ENCODE data around the gene MBD3L5.
"Not testable (repeated sequence)": the region's sequence is repeated elsewhere in the genome, so short reads cannot be mapped to it uniquely, and the experiment has no call there.

The MBD3L5 gene

DNA sequence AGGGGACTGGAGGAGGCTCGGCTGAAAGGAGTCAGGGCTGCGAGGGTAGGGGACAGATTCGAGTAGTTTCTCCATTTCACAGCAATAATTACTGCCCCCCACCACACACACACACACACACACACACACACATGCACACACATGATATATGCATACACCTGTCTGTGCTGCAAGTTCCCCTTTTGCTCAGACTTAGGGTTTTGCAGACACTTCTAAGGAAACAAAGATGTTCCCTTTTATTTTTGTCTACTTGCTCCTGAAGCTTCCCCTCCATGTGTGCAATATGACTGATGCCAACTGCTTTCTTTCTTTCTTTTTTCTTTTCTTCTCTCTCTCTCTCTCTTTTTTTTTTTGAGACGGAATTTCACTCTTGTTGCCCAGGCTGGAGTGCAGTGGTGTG, 22.5 kb upstream of the MBD3L5 start:
- Histone ChIP-seq H4K20me1 (ENCODE audit: insufficient read depth, low read length) (no peaks in the 10 kb centered on the region), H3K27me3 (ENCODE audit: low read depth, low read length) (0 out of 2 replicates have a peak, but pooled peaks cover 3% of the 10 kb centered on the region), H2AFZ (ENCODE audit: low read depth, low read length) (no peak overlapping the region), H3K9me3 (ENCODE audit: insufficient read depth, low read length) (no peaks in the 10 kb centered on the region), H3K9ac (ENCODE audit: low read length) (no peak overlapping the region), H3K4me3 (ENCODE audit: low read length) (no peak overlapping the region), H3K4me2 (ENCODE audit: low read length) (no peak overlapping the region), H3K27ac (ENCODE audit: low read length) (no peak overlapping the region), H3K36me3 (replicated peaks; ENCODE audit: low read depth, low read length) (no peaks in the 10 kb centered on the region), H3K79me2 (ENCODE audit: low read length) (no peaks in the 10 kb centered on the region), H3K4me1 (ENCODE audit: low read length) (peaks cover 3% of the 10 kb centered on the region; the same call in 1 of the 2 replicates)
- no peak for TF ChIP-seq EZH2phosphoT487 (IDR thresholded peaks at IDR 0.05; ENCODE audit: low read depth)
- TF ChIP-seq, protein P1, sequence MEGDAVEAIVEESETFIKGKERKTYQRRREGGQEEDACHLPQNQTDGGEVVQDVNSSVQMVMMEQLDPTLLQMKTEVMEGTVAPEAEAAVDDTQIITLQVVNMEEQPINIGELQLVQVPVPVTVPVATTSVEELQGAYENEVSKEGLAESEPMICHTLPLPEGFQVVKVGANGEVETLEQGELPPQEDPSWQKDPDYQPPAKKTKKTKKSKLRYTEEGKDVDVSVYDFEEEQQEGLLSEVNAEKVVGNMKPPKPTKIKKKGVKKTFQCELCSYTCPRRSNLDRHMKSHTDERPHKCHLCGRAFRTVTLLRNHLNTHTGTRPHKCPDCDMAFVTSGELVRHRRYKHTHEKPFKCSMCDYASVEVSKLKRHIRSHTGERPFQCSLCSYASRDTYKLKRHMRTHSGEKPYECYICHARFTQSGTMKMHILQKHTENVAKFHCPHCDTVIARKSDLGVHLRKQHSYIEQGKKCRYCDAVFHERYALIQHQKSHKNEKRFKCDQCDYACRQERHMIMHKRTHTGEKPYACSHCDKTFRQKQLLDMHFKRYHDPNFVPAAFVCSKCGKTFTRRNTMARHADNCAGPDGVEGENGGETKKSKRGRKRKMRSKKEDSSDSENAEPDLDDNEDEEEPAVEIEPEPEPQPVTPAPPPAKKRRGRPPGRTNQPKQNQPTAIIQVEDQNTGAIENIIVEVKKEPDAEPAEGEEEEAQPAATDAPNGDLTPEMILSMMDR (IDR thresholded peaks at IDR 0.05; ENCODE audit: low read depth, low read length) = no peak

DNA sequence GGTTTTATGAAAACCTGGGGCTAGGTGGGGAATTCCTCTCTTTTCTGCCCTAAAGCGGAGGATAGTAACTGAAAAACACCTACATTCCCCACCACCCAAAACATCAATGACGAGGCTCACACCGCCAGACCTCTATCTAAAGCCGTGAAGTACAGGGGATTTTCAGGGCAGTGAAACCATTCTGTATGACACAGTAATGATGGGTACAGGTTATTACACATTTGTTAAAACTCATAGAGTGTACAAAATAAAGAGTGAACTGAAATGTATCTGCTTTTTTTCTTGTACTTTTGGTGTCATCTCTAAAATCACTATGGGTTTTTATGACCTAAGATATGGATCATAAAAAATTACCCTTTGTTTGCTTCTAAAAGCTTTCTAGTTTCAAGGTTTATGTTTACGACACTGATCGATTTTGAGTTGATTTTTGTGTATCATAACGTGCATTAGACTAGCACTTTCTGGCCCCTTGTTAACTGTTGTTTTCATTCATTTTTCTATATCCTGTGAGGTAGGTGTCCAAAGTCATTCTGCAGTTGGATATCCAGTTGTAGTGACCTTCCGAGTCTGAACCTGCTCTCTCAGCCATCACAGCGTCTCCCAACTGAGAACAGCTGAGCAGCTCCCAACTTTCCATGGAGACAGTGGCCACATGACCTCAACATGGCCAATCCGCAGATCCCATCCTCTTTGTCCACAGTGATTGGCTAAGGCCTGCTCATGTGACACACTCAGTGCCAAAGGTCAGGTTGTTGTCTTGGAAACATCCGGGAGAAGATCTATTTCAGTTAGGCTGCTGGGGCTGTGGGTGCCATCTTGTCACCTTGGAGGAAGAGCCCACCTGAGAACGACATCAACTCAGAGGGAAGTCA, 19.4 kb upstream of the MBD3L5 start:
- no peaks in the 10 kb centered on the region for H4K20me1 ChIP-seq (ENCODE audit: insufficient read depth, low read length)
- peaks cover 5% of the 10 kb centered on the region; the same call in 1 of the 2 replicates for H3K4me1 ChIP-seq (ENCODE audit: low read length)
- no peak for TF ChIP-seq EZH2phosphoT487 (IDR thresholded peaks at IDR 0.05; ENCODE audit: low read depth)
- TF ChIP-seq, protein P1 (IDR thresholded peaks at IDR 0.05; ENCODE audit: low read depth, low read length) = no peak
- no peaks in the 10 kb centered on the region for H3K36me3 ChIP-seq (replicated peaks; ENCODE audit: low read depth, low read length)
- no peaks in the 10 kb centered on the region for H3K9me3 ChIP-seq (ENCODE audit: insufficient read depth, low read length)
- 0 out of 2 replicates have a peak, but pooled peaks cover 5% of the 10 kb centered on the region for H3K27me3 ChIP-seq (ENCODE audit: low read depth, low read length)
- H3K9ac ChIP-seq (ENCODE audit: low read length) = no peak overlapping the region
- no peak overlapping the region for H2AFZ ChIP-seq (ENCODE audit: low read depth, low read length)
- no peak overlapping the region for H3K27ac ChIP-seq (ENCODE audit: low read length)
- no peak overlapping the region for H3K4me2 ChIP-seq (ENCODE audit: low read length)
- H3K4me3 ChIP-seq (ENCODE audit: low read length) = no peak overlapping the region
- H3K79me2 ChIP-seq (ENCODE audit: low read length) = no peaks in the 10 kb centered on the region

DNA sequence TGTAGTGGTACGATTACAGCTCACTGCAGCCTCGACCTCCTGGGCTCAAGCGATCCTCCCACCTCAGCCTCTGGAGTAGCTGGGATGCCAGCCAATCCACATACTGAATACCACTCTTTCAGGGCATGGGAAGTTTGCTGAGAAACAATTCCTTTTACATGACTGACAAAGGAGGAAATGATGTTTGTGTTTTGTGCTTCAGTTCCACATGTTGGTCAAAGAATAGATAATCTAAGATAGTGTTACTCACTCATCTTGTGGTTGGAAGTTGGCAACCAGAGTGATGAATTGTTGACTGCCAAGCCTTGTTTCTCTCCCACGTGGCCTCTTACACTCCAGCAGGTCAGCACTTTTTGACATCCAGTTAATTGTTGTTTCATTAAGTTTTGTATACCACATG, 16.7 kb upstream of the MBD3L5 start:
- Histone ChIP-seq H2AFZ (ENCODE audit: low read depth, low read length) (no peak overlapping the region), H3K9me3 (ENCODE audit: insufficient read depth, low read length) (no peaks in the 10 kb centered on the region), H3K4me1 (ENCODE audit: low read length) (peaks cover 5% of the 10 kb centered on the region; the same call in 1 of the 2 replicates), H3K27ac (ENCODE audit: low read length) (no peak overlapping the region), H3K9ac (ENCODE audit: low read length) (no peak overlapping the region), H3K4me3 (ENCODE audit: low read length) (no peak overlapping the region), H4K20me1 (ENCODE audit: insufficient read depth, low read length) (no peaks in the 10 kb centered on the region), H3K79me2 (ENCODE audit: low read length) (no peaks in the 10 kb centered on the region), H3K36me3 (replicated peaks; ENCODE audit: low read depth, low read length) (no peaks in the 10 kb centered on the region), H3K27me3 (ENCODE audit: low read depth, low read length) (0 out of 2 replicates have a peak, but pooled peaks cover 2% of the 10 kb centered on the region), H3K4me2 (ENCODE audit: low read length) (no peak overlapping the region)
- TF ChIP-seq, protein P1 (IDR thresholded peaks at IDR 0.05; ENCODE audit: low read depth, low read length) = no peak

DNA sequence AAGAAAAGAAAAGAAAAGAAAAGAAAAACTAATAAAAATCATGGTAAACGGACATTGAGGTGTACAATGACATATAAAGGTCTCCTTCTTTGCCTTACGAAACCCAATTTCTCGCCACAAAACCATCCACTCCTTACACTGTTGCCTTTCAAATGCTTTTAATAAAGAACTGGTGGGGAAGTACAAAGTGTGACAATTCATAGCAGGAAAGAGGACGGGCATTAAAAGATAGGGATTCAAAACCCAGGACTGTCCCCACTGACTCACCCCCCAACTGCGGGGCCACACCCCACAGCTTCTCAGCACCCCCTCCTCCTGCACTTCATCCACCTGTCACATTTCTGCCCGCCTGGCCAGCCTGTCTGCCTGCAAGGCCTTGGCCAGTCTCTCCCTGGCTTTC, 11.6 kb upstream of the MBD3L5 start:
- Histone ChIP-seq H3K4me2 (ENCODE audit: low read length) (no peak overlapping the region), H3K27me3 (ENCODE audit: low read depth, low read length) (0 out of 2 replicates have a peak, but pooled peaks cover 2% of the 10 kb centered on the region), H3K9ac (ENCODE audit: low read length) (no peak overlapping the region), H3K4me1 (ENCODE audit: low read length) (peaks cover 1% of the 10 kb centered on the region; the same call in 1 of the 2 replicates), H3K79me2 (ENCODE audit: low read length) (no peaks in the 10 kb centered on the region), H3K9me3 (ENCODE audit: insufficient read depth, low read length) (no peaks in the 10 kb centered on the region), H3K36me3 (replicated peaks; ENCODE audit: low read depth, low read length) (no peaks in the 10 kb centered on the region), H3K4me3 (ENCODE audit: low read length) (no peak overlapping the region), H2AFZ (ENCODE audit: low read depth, low read length) (no peak overlapping the region), H3K27ac (ENCODE audit: low read length) (no peak overlapping the region), H4K20me1 (ENCODE audit: insufficient read depth, low read length) (no peaks in the 10 kb centered on the region)
- TF ChIP-seq EZH2phosphoT487 (IDR thresholded peaks at IDR 0.05; ENCODE audit: low read depth) = no peak
- TF ChIP-seq, protein P1 (IDR thresholded peaks at IDR 0.05; ENCODE audit: low read depth, low read length) = no peak

DNA sequence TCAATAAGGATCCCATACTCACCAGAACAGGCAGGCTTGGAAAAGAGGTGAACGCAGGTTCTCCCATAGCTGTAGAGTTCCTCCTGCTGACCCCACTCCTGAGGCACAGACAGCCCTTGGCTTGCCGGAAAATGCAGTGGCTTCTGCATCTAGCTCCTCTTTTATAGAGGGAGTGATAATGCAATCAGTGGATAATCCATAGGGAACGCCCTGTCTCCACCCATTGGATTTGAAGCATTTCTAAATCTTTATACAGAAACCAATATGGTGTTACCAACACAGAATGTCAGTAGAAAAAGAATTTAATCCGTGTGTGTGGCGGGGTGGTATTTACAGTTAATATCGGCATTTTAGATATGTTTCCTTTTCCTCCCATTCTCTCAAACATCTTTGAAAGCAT, 9.0 kb upstream of the MBD3L5 start, which contains the start of gene MBD3L2B:
Gene MBD3L2B (minus strand): TSS at position 101 of the 400 bp plus-strand sequence. CDS start 34 bp downstream, at position 67.
- not testable (repeated sequence) for H3K79me2 ChIP-seq (ENCODE audit: low read length); H3K9ac ChIP-seq (ENCODE audit: low read length)

DNA sequence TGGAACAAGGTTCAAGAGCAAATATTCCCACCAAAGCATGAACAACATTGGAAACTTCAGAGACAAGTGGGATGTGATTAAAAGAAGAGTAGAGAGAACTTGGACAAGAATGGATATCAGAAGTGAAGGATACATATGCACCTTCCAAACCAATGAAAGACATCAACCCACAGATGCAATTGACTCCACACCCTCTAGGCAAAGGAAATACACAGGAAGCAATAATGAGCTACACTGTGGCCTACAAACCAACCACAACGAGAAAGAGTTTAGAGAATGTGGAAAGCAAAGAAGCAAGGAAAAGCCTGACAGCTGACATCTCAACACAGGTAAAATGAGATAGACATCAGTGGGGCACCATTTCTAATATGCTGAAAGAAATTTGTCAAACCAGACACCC, 1.6 kb upstream of the MBD3L5 start:
- H3K27me3 ChIP-seq (ENCODE audit: low read depth, low read length); H3K9ac ChIP-seq (ENCODE audit: low read length); H3K27ac ChIP-seq (ENCODE audit: low read length); H3K79me2 ChIP-seq (ENCODE audit: low read length); H3K4me3 ChIP-seq (ENCODE audit: low read length); H3K4me2 ChIP-seq (ENCODE audit: low read length); H2AFZ ChIP-seq (ENCODE audit: low read depth, low read length); H3K9me3 ChIP-seq (ENCODE audit: insufficient read depth, low read length); H4K20me1 ChIP-seq (ENCODE audit: insufficient read depth, low read length); H3K36me3 ChIP-seq (replicated peaks; ENCODE audit: low read depth, low read length); H3K4me1 ChIP-seq (ENCODE audit: low read length): not testable (repeated sequence)

More for the DNA sequence above, 9.0 kb upstream of the MBD3L5 start, which contains the start of gene MBD3L2B:
- H4K20me1 ChIP-seq (ENCODE audit: insufficient read depth, low read length); H3K27ac ChIP-seq (ENCODE audit: low read length); H3K4me1 ChIP-seq (ENCODE audit: low read length); H3K9me3 ChIP-seq (ENCODE audit: insufficient read depth, low read length); H3K4me2 ChIP-seq (ENCODE audit: low read length); H3K36me3 ChIP-seq (replicated peaks; ENCODE audit: low read depth, low read length); H2AFZ ChIP-seq (ENCODE audit: low read depth, low read length); H3K27me3 ChIP-seq (ENCODE audit: low read depth, low read length); H3K4me3 ChIP-seq (ENCODE audit: low read length): not testable (repeated sequence)

All from OCI-LY3 (cell line).